ENCODE measurements around the gene C3orf62. TPM values are rescaled to one million over a fixed set of nuclear protein-coding genes. Genes with fewer than 3 reads are reported as not detected.
A peak's percentile ranks its signal among the peaks of the same experiment; 100 is the strongest.

Gene C3orf62
- total and polyA plus RNA-seq, 4 donors, result 0.96 to 3.1 (median 1.6) TPM

GRCh38 chr3:49257187-49257586, 19.8 kb downstream of the C3orf62 start:
- Histone ChIP-seq H3K9me3 (ENCODE audit: control insufficient read depth in 4 of 4, low read length in 3 of 4) (no peaks in the 10 kb centered on the region), H3K4me3 (ENCODE audit: low read depth in 1 of 3, low read length in 3 of 3) (no peak overlapping the region), H3K9ac (ENCODE audit: low read depth in 1 of 2, low read length in 2 of 2) (no peak overlapping the region), H3K27ac (ENCODE audit: low read depth in 1 of 2, low read length in 2 of 2) (no peak overlapping the region), H3K36me3 (ENCODE audit: control insufficient read depth in 4 of 4, insufficient read depth in 3 of 4, low read depth in 1 of 4, low read length in 3 of 4) (no peaks in the 10 kb centered on the region), H3K27me3 (ENCODE audit: control insufficient read depth in 4 of 4, insufficient read depth in 4 of 4, low read length in 3 of 4) (no peaks in the 10 kb centered on the region), H3K4me1 (ENCODE audit: control insufficient read depth in 4 of 4, insufficient read depth in 4 of 4, low read length in 3 of 4) (no peaks in the 10 kb centered on the region)
- no peak for DNase-seq (ENCODE audit: low spot score)
- 47% methylated on average over 3 of the region's 3 CpGs for WGBS
- TF ChIP-seq HNF4A (conservative IDR thresholded peaks at IDR 0.05) (peak in 1 of 2 donors; percentile 54), FOXA2 (IDR thresholded peaks at IDR 0.05) (no peak), HNF4G (IDR thresholded peaks at IDR 0.05) (no peak), ZBTB33 (IDR thresholded peaks at IDR 0.05) (no peak), GABPA (IDR thresholded peaks at IDR 0.05 in 1 of 2, conservative IDR thresholded peaks at IDR 0.05 in 1 of 2) (no peak), RAD21 (IDR thresholded peaks at IDR 0.05) (no peak), ATF3 (IDR thresholded peaks at IDR 0.05) (no peak)
- TF ChIP-seq, protein P1, sequence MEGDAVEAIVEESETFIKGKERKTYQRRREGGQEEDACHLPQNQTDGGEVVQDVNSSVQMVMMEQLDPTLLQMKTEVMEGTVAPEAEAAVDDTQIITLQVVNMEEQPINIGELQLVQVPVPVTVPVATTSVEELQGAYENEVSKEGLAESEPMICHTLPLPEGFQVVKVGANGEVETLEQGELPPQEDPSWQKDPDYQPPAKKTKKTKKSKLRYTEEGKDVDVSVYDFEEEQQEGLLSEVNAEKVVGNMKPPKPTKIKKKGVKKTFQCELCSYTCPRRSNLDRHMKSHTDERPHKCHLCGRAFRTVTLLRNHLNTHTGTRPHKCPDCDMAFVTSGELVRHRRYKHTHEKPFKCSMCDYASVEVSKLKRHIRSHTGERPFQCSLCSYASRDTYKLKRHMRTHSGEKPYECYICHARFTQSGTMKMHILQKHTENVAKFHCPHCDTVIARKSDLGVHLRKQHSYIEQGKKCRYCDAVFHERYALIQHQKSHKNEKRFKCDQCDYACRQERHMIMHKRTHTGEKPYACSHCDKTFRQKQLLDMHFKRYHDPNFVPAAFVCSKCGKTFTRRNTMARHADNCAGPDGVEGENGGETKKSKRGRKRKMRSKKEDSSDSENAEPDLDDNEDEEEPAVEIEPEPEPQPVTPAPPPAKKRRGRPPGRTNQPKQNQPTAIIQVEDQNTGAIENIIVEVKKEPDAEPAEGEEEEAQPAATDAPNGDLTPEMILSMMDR (IDR thresholded peaks at IDR 0.05; ENCODE audit: low read depth, low read length, missing input control), result no peak

- Histone ChIP-seq H3K9me3 (ENCODE audit: control insufficient read depth in 4 of 4, low read length in 3 of 4) (no peaks in the 10 kb centered on the region), H3K36me3 (ENCODE audit: control insufficient read depth in 4 of 4, insufficient read depth in 3 of 4, low read depth in 1 of 4, low read length in 3 of 4) (no peaks in the 10 kb centered on the region), H3K9ac (ENCODE audit: low read depth in 1 of 2, low read length in 2 of 2) (no peak overlapping the region), H3K4me1 (ENCODE audit: control insufficient read depth in 4 of 4, insufficient read depth in 4 of 4, low read length in 3 of 4) (no peaks in the 10 kb centered on the region), H3K27me3 (ENCODE audit: control insufficient read depth in 4 of 4, insufficient read depth in 4 of 4, low read length in 3 of 4) (no peaks in the 10 kb centered on the region), H3K27ac (ENCODE audit: low read depth in 1 of 2, low read length in 2 of 2) (no peak overlapping the region), H3K4me3 (ENCODE audit: low read depth in 1 of 3, low read length in 3 of 3) (no peak overlapping the region)
- WGBS, result 81% methylated on average over 6 of the region's 6 CpGs
- no peak for DNase-seq (ENCODE audit: low spot score)
- TF ChIP-seq, protein P1 (IDR thresholded peaks at IDR 0.05; ENCODE audit: low read depth, low read length, missing input control), result no peak
- no peak for TF ChIP-seq RXRA (IDR thresholded peaks at IDR 0.05)
- TF ChIP-seq HNF4G (IDR thresholded peaks at IDR 0.05), result no peak
- no peak for TF ChIP-seq YY1 (IDR thresholded peaks at IDR 0.05)
- TF ChIP-seq GABPA (IDR thresholded peaks at IDR 0.05 in 1 of 2, conservative IDR thresholded peaks at IDR 0.05 in 1 of 2), result no peak
- TF ChIP-seq TAF1 (conservative IDR thresholded peaks at IDR 0.05), result no peak
- no peak for TF ChIP-seq FOXA1 (IDR thresholded peaks at IDR 0.05)
- TF ChIP-seq HNF4A (conservative IDR thresholded peaks at IDR 0.05), result no peak
- no peak for TF ChIP-seq MAX (IDR thresholded peaks at IDR 0.05)
- no peak for TF ChIP-seq FOXA2 (IDR thresholded peaks at IDR 0.05)
- no peak for TF ChIP-seq JUND (IDR thresholded peaks at IDR 0.05)
- TF ChIP-seq RAD21 (IDR thresholded peaks at IDR 0.05), result no peak
- TF ChIP-seq ZBTB33 (IDR thresholded peaks at IDR 0.05), result no peak
- TF ChIP-seq SP1 (IDR thresholded peaks at IDR 0.05), result no peak
- no peak for TF ChIP-seq NR2F2 (IDR thresholded peaks at IDR 0.05)
- no peak for TF ChIP-seq EGR1 (IDR thresholded peaks at IDR 0.05; ENCODE audit: low read depth in 2 of 2)
- no peak for TF ChIP-seq ATF3 (IDR thresholded peaks at IDR 0.05)
Observed at GRCh38 chr3:49255718-49256511, 21.1 kb downstream of the C3orf62 start.
